Measurements from ENCODE around the gene CCDC178. TPM values are rescaled to one million over a fixed set of nuclear protein-coding genes. Genes with fewer than 3 reads are reported as not detected.

CCDC178 gene
- total and polyA plus RNA-seq, 2 of the 4 experiments (the other 2 are of a cell fraction), result not detected

GRCh38 chr18:33010149-33010548, 430.4 kb downstream of the CCDC178 start:
- no peak overlapping the region for H2AK9ac ChIP-seq (replicated peaks; ENCODE audit: low read depth, low read length, poor library complexity)
- H3K9me1 ChIP-seq (ENCODE audit: insufficient read depth, low read length), result no peaks in the 10 kb centered on the region
- no peak overlapping the region for H3K4me2 ChIP-seq (ENCODE audit: low read depth, low read length)
- no peaks in the 10 kb centered on the region for H3K4me1 ChIP-seq (ENCODE audit: control insufficient read depth, insufficient read depth, low read length)
- dilution Hi-C loops (cut with HindIII; ENCODE audit: low sequenced_read_pairs, unreplicated experiment), result no loop called here
- no peak overlapping the region for H3K9ac ChIP-seq (ENCODE audit: low read depth, low read length)
- H2AFZ ChIP-seq (replicated peaks; ENCODE audit: low read length, poor library complexity), result no peak overlapping the region
- no TSS peak for BruUV-seq (replicated peaks)
- H4K91ac ChIP-seq (ENCODE audit: insufficient read depth, low read depth, low read length), result no peak overlapping the region
- no peak overlapping the region for H3K4ac ChIP-seq (ENCODE audit: low read depth, low read length)
- no peaks in the 10 kb centered on the region for H3K9me3 ChIP-seq (ENCODE audit: control insufficient read depth, insufficient read depth, low read length)
- H3K18ac ChIP-seq (ENCODE audit: low read depth, low read length), result no peak overlapping the region
- no peak overlapping the region for H2BK15ac ChIP-seq (ENCODE audit: low read depth, low read length)
- DNase-seq, result no peak
- no peak overlapping the region for H3K14ac ChIP-seq (replicated peaks; ENCODE audit: low read depth, low read length)
- no peaks in the 10 kb centered on the region for H3K27me3 ChIP-seq (ENCODE audit: control insufficient read depth, insufficient read depth, low read length)
- CTCF ChIA-PET, result no interaction called here
- no peak overlapping the region for H4K8ac ChIP-seq (ENCODE audit: low read depth in 2 of 2, low read length in 2 of 2)
- H4K20me1 ChIP-seq (ENCODE audit: insufficient read depth, low read length), result no peaks in the 10 kb centered on the region
- no peak overlapping the region for H4K5ac ChIP-seq (ENCODE audit: low read depth, low read length)
- no peak overlapping the region for H3K4me3 ChIP-seq (ENCODE audit: insufficient read depth, low read depth, low read length)
- H3K36me3 ChIP-seq (ENCODE audit: control insufficient read depth, insufficient read depth, low read length), result no peaks in the 10 kb centered on the region
- no CpG with 5 or more reads among the region's 2 CpGs for WGBS, 2 experiments (ENCODE audit: extremely low coverage in 2 of 2, insufficient read length in 1 of 2)
- no peak overlapping the region for H3K23ac ChIP-seq (ENCODE audit: low read depth, low read length)
- intact Hi-C loops (cut with micrococcal nuclease), result no loop called here
- no peak overlapping the region for H3K27ac ChIP-seq (ENCODE audit: insufficient read depth, low read length)
- no peak overlapping the region for H3K56ac ChIP-seq (ENCODE audit: extremely low read depth, insufficient read depth, low read length)
- in situ Hi-C loops (cut with MboI; ENCODE audit: low sequenced_read_pairs), result no loop called here
- TF ChIP-seq CTCF (conservative IDR thresholded peaks at IDR 0.05; ENCODE audit: low read depth, low read length) (no peak), CHD1 (IDR thresholded peaks at IDR 0.05; ENCODE audit: low read depth, low read length) (no peak), FOS (IDR thresholded peaks at IDR 0.05; ENCODE audit: low read depth, low read length) (no peak), RAD21 (IDR thresholded peaks at IDR 0.05; ENCODE audit: low read length) (no peak), MXI1 (IDR thresholded peaks at IDR 0.05; ENCODE audit: borderline replicate concordance, low read depth, low read length) (no peak), MAFK (IDR thresholded peaks at IDR 0.05; ENCODE audit: low read depth, low read length) (no peak), BHLHE40 (IDR thresholded peaks at IDR 0.05; ENCODE audit: low read depth, low read length) (no peak), RCOR1 (IDR thresholded peaks at IDR 0.05; ENCODE audit: insufficient replicate concordance, low read length) (no peak), NFE2L2 (IDR thresholded peaks at IDR 0.05; ENCODE audit: low read depth, low read length) (no peak), SMC3 (IDR thresholded peaks at IDR 0.05; ENCODE audit: low read depth, low read length) (no peak), MAZ (IDR thresholded peaks at IDR 0.05; ENCODE audit: borderline replicate concordance, low read depth, low read length) (no peak), CEBPB (IDR thresholded peaks at IDR 0.05; ENCODE audit: low read depth, low read length) (no peak)
- TF ChIP-seq, protein P1, sequence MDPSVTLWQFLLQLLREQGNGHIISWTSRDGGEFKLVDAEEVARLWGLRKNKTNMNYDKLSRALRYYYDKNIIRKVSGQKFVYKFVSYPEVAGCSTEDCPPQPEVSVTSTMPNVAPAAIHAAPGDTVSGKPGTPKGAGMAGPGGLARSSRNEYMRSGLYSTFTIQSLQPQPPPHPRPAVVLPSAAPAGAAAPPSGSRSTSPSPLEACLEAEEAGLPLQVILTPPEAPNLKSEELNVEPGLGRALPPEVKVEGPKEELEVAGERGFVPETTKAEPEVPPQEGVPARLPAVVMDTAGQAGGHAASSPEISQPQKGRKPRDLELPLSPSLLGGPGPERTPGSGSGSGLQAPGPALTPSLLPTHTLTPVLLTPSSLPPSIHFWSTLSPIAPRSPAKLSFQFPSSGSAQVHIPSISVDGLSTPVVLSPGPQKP (IDR thresholded peaks at IDR 0.05; ENCODE audit: borderline replicate concordance, low read depth, low read length), result no peak
- no peak overlapping the region for H2AK5ac ChIP-seq (ENCODE audit: low read depth, low read length)
- H3K79me1 ChIP-seq (ENCODE audit: low read depth in 1 of 2, low read length in 2 of 2), result no peaks in the 10 kb centered on the region
- no peak overlapping the region for H2BK20ac ChIP-seq (ENCODE audit: low read depth, low read length)
- no peak for ATAC-seq (ENCODE audit: low read depth)
- H2BK5ac ChIP-seq (ENCODE audit: low read depth, low read length, poor library complexity, severe bottlenecking), result no peak overlapping the region
- no peak overlapping the region for H2BK120ac ChIP-seq (ENCODE audit: low read depth, low read length)
- POLR2A ChIA-PET (ENCODE audit: unreplicated experiment), result no interaction called here
